Endothelial cell of umbilical vein (primary cell): ENCODE measurements around the gene OPCML. TPM values are rescaled to one million over a fixed set of nuclear protein-coding genes. Genes with fewer than 3 reads are reported as not detected.

ENCODE experiments used
- BruUV-seq: library from RNA; stranded (reverse); fragments of 400-500 nt; replicated peaks from 2 replicates; lab custom pipeline; 2021; lab: Mats Ljungman, UMichigan
- CTCF ChIA-PET: fragments of 300-600, 350-600 bp; sonication (Branson Sonifier 250); formaldehyde crosslinking; loops from one replicate; lab custom pipeline; 2021; ENCODE audit warnings: antibody characterized with exemption, inconsistent platforms; lab: Charles Lee
- POLR2A ChIA-PET: fragments of 300-600, 350-600 bp; sonication (Branson Sonifier 250); formaldehyde crosslinking; loops from one replicate; lab custom pipeline; 2021; ENCODE audit warnings: antibody characterized with exemption, inconsistent platforms; lab: Charles Lee
- DNase-seq: peaks from one replicate; pipeline ENCODE4 v3.0.0-alpha.2; 2011; ENCODE audit warnings: low read depth, low spot score
- FAIRE-seq: peaks from 2 replicates; lab custom pipeline; 2011; peaks lifted over from hg19 to GRCh38; lab: Jason Lieb, UNC
- H2AFZ ChIP-seq: 2 replicates; pipeline ENCODE4 v1.6.0; 2012; ENCODE audit warnings: low read depth, low read length, control low read depth, inconsistent platforms
- H3K27ac ChIP-seq: 2 replicates; pipeline ENCODE4 v1.5.1; 2011; ENCODE audit warnings: low read depth, mild to moderate bottlenecking, control low read depth, low read length, moderate library complexity; ENCODE audit not compliant: insufficient read depth
- H3K27me3 ChIP-seq, 2 experiments: 2 replicates each; pipeline versions ENCODE4 v1.6.0 to v1.6.1; 2011; ENCODE audit warnings: low read length in 2 of 2, mixed read lengths in 1 of 2; ENCODE audit not compliant: control insufficient read depth in 2 of 2, insufficient read depth in 2 of 2
- H3K36me3 ChIP-seq, 2 experiments: 2 replicates in 1 of 2; 3 replicates in 1 of 2; pipeline ENCODE4 v1.5.1; 2011; ENCODE audit warnings: low read length in 2 of 2, mild to moderate bottlenecking in 1 of 2, moderate library complexity in 1 of 2; ENCODE audit not compliant: control insufficient read depth in 2 of 2, insufficient read depth in 2 of 2; ENCODE audit errors: extremely low read depth in 1 of 2
- H3K4me1 ChIP-seq: 3 replicates; pipeline ENCODE4 v1.5.1; 2011; ENCODE audit warnings: mild to moderate bottlenecking, low read length; ENCODE audit not compliant: control insufficient read depth, insufficient read depth; ENCODE audit errors: extremely low read depth
- H3K4me2 ChIP-seq: 2 replicates; pipeline ENCODE4 v1.6.1; 2011; ENCODE audit warnings: low read length, control low read depth, mixed read lengths; ENCODE audit not compliant: insufficient read depth
- H3K4me3 ChIP-seq, 3 experiments: fragments of 200-600 bp in 1 of 3; sonication (generic), shearing (Covaris generic) in 1 of 3; replicated peaks in 1 of 3; 2 replicates each; pipeline ENCODE4 v1.5.1; 2011 to 2016; ENCODE audit warnings: control low read depth in 3 of 3, low read length in 3 of 3, mild to moderate bottlenecking in 2 of 3, inconsistent platforms in 1 of 3, low read depth in 1 of 3, moderate library complexity in 1 of 3; ENCODE audit not compliant: insufficient read depth in 1 of 3
- H3K79me2 ChIP-seq: 2 replicates; pipeline ENCODE4 v1.6.0; 2012; ENCODE audit warnings: low read length, inconsistent platforms; ENCODE audit not compliant: control insufficient read depth, insufficient read depth
- H3K9ac ChIP-seq: replicated peaks from 2 replicates; pipeline ENCODE3; 2011; ENCODE audit warnings: low read length, control low read depth; ENCODE audit not compliant: insufficient read depth; ENCODE audit errors: extremely low read depth
- H3K9me1 ChIP-seq: replicated peaks from 3 replicates; pipeline ENCODE4 v1.6.0; 2011; ENCODE audit warnings: mild to moderate bottlenecking, low read length; ENCODE audit not compliant: control insufficient read depth, insufficient read depth; ENCODE audit errors: extremely low read depth
- H3K9me3 ChIP-seq: replicated peaks from 2 replicates; pipeline ENCODE4 v1.5.1; 2012; ENCODE audit warnings: low read length, inconsistent platforms; ENCODE audit not compliant: control insufficient read depth, insufficient read depth
- H4K20me1 ChIP-seq: replicated peaks from 2 replicates; pipeline ENCODE3; 2011; ENCODE audit warnings: mild to moderate bottlenecking, low read length; ENCODE audit not compliant: control insufficient read depth, insufficient read depth; ENCODE audit errors: extremely low read depth
- EZH2 ChIP-seq: IDR thresholded peaks from 2 replicates; pipeline ENCODE4 v1.6.1; 2012; ENCODE audit warnings: borderline replicate concordance, low read depth, mild to moderate bottlenecking, moderate library complexity, low read length, inconsistent platforms; ENCODE audit not compliant: severe bottlenecking
- FOS ChIP-seq: IDR thresholded peaks from 2 replicates; pipeline ENCODE4 v1.6.1; 2011; ENCODE audit warnings: mild to moderate bottlenecking, low read length, moderate library complexity, borderline replicate concordance; ENCODE audit not compliant: insufficient read depth
- POLR2A ChIP-seq: IDR thresholded peaks from 2 replicates; pipeline ENCODE4 v1.6.1; 2012; ENCODE audit warnings: low read depth, mild to moderate bottlenecking, control low read depth, low read length
- POLR2AphosphoS5 ChIP-seq: IDR thresholded peaks from 2 replicates; pipeline ENCODE4 v1.6.1; 2012; ENCODE audit warnings: low read depth, mild to moderate bottlenecking, control low read depth, low read length, moderate library complexity; ENCODE audit not compliant: insufficient read depth
- dilution Hi-C: fragments of 300-500 bp; cut with MboI; formaldehyde crosslinking; loops from one replicate; pipeline ENCODE4 v1.15.0; 2019; ENCODE audit warnings: low sequenced_read_pairs; ENCODE audit not compliant: extremely low pct_ligation_motif_present
- intact Hi-C: fragments of 100-400 bp; cut with micrococcal nuclease; formaldehyde crosslinking; loops from one replicate; pipeline ENCODE4 v1.10.0; 2022
- polyA plus RNA-seq, 4 experiments: library from polyadenylated mRNA; depleted of rRNA in 3 of 4; stranded (reverse) in 3 of 4; unstranded in 1 of 4; fragments of >200 nt; gene quantifications; 2 replicates each; pipeline versions ENCODE4 v1.2.1 to v1.2.3, GENCODE V29; 2011 to 2012; ENCODE audit warnings: missing spikeins in 1 of 4
- total RNA-seq: library from RNA; stranded (reverse); gene quantifications from 2 replicates; pipeline ENCODE4 v1.2.3, GENCODE V29; 2021
- TF ChIP-seq, protein P1 (sequence below), 2 donors: IDR thresholded peaks; 1 replicate in 1 of 2; 2 replicates in 1 of 2; pipeline ENCODE4 v1.5.1; 2011; ENCODE audit warnings: low read length in 2 of 2, mild to moderate bottlenecking in 2 of 2, moderate library complexity in 2 of 2, control low read depth in 1 of 2, inconsistent platforms in 1 of 2, low read depth in 1 of 2; ENCODE audit not compliant: insufficient read depth in 1 of 2; ENCODE audit errors: extremely low read depth in 1 of 2
- TF ChIP-seq, protein P2 (sequence below): IDR thresholded peaks from 2 replicates; pipeline ENCODE4 v1.6.1; 2011; ENCODE audit not compliant: insufficient read depth, insufficient read length

OPCML gene
- total and polyA plus RNA-seq, 2 donors (not counting 3 experiments of a cell fraction or from before 2014, with no cell fraction given) = not detected

DNA sequence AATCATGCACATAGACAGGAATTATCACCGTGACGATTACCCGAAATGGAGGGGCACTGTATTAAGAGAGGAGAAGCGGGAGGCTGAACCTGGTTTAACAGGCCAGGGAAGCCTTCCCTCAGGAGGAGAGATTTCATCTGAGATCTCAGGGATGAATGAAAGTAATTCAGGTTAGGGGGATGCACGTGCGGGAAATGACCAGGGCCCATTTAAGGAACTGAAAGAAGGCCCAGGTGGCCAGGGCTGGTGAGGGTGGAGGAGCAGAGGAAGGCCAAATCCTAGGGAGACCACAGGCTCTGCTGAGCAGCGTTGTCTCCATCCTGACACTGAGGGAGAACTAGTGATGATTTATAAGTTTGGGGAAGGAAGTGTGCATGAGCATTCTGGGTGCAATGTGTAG, 16.3 kb upstream of the OPCML start:
- H3K27ac ChIP-seq = no peak overlapping the region
- ChIA-PET CTCF (no interaction called here), POLR2A (no interaction called here)
- no peak for TF ChIP-seq POLR2A
- TF ChIP-seq, protein P1, sequence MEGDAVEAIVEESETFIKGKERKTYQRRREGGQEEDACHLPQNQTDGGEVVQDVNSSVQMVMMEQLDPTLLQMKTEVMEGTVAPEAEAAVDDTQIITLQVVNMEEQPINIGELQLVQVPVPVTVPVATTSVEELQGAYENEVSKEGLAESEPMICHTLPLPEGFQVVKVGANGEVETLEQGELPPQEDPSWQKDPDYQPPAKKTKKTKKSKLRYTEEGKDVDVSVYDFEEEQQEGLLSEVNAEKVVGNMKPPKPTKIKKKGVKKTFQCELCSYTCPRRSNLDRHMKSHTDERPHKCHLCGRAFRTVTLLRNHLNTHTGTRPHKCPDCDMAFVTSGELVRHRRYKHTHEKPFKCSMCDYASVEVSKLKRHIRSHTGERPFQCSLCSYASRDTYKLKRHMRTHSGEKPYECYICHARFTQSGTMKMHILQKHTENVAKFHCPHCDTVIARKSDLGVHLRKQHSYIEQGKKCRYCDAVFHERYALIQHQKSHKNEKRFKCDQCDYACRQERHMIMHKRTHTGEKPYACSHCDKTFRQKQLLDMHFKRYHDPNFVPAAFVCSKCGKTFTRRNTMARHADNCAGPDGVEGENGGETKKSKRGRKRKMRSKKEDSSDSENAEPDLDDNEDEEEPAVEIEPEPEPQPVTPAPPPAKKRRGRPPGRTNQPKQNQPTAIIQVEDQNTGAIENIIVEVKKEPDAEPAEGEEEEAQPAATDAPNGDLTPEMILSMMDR (IDR thresholded peaks at IDR 0.05; ENCODE audit: extremely low read depth in 1 of 2, insufficient read depth in 1 of 2, low read depth in 1 of 2, low read length in 2 of 2) = no peak
- no peak for TF ChIP-seq EZH2
- TF ChIP-seq POLR2AphosphoS5 = no peak
- TF ChIP-seq, protein P2, sequence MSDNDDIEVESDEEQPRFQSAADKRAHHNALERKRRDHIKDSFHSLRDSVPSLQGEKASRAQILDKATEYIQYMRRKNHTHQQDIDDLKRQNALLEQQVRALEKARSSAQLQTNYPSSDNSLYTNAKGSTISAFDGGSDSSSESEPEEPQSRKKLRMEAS = no peak
- TF ChIP-seq FOS = no peak
- intact Hi-C loops (no loop called here), dilution Hi-C loops (no loop called here)
- H2AFZ ChIP-seq = no peak overlapping the region
- H3K4me3 ChIP-seq = no peak overlapping the region
- H3K36me3 ChIP-seq = no peaks in the 10 kb centered on the region
- H3K4me1 ChIP-seq = no peaks in the 10 kb centered on the region
- no TSS peak for BruUV-seq
- H3K27me3 ChIP-seq = no peaks in the 10 kb centered on the region
- no peak overlapping the region for H3K4me2 ChIP-seq
- H3K9ac ChIP-seq = no peak overlapping the region
- no peak for DNase-seq
- no peaks in the 10 kb centered on the region for H4K20me1 ChIP-seq
- FAIRE-seq = no peak
- H3K9me3 ChIP-seq = peaks cover 9% of the 10 kb centered on the region
- no peaks in the 10 kb centered on the region for H3K9me1 ChIP-seq
- no peaks in the 10 kb centered on the region for H3K79me2 ChIP-seq
